ENCODE data around the gene GARIN5A.

Gene GARIN5A

DNA sequence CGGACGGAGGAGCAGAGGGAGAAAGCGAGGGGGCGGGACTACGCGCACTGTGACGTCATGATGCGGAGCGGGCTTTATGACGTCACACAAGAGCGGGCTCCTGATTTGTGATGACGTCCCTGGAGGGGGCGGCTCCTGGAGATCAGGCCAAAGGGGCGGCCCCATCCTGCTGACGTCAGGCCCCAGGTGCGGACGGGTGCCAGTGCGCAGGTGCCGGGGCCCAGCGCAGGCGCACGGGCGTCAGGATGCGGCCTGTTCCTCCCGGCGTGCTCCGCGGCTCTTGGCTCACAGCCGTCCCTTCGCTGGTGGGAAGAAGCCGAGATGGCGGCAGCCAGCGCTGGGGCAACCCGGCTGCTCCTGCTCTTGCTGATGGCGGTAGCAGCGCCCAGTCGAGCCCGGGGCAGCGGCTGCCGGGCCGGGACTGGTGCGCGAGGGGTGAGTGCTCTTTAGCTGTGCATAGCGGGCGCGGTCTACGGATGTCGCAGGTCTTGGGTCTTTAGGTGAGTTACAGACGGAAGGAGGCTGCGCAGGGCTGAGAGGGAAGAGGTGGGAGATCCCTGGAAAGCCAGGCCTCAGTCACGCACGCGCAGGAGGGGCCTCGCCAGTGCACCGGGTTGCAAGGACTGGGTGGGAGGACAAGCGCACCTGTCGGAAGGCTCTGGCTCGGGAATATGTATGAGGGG lies at the start of gene GARIN5A, which contains the start of gene EMC10:
TSS of gene GARIN5A (minus strand) at position 625 of the 683 bp plus-strand sequence. CDS start at position 165, 460 bp downstream.
TSS of gene EMC10 (plus strand) at position 284 of the 683 bp plus-strand sequence. CDS start at position 322, 38 bp downstream.
- DNase-seq (ENCODE audit: low read depth in 1 of 2, low spot score in 1 of 2), result peak; percentile 76 to 88

DNA sequence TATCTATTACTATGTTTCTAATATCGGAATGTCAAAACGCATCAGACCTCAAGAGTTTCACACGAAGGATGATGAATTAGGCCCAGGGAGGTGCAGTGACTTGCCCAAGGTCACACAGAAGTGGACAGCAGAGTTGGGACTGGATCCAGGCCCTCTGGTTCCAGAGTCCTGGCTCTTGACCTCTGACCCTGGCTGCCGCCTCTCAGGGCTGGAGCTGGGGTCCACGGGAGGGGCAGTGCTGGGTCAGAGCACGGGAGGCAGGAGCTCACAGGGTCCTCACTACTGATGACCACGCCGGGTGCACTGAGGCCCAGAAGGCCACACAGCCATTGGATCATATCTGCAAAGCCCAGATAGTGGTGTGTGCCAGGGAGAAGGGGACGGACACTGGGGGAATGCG lies 46.2 kb upstream of the GARIN5A start:
- DNase-seq (ENCODE audit: low read depth in 1 of 2, low spot score in 1 of 2), result no peak

DNA sequence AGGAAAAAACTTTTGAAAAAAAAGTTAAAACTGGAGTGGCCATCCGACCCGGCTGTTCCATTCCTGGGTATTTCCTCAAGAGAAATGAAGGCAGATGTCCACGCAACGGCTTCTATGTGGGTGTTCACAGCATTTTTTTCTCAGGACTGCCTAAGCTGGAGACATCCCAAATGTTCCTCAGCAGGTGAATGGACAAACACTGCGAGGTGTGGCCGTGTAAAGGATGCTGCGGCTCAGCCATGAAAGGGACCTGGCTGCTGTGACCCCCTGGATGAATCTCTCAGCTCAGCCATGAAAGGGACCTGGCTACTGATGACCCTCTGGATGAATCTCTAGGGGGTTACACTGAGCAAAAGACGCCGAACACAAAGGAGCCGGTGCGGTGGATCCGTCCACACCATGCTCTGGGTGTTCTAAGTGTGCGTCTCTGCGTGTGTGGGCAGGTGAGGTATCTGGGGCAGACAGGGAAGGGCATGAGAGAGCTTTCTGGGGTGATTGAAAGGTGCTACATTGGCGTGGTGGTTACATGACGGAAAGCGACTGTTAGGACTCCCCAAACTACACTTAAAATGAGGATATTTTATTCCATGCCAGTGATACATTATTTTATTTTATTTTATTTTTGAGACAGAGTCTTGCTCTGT lies 44.3 kb upstream of the GARIN5A start:
- DNase-seq (ENCODE audit: low read depth in 1 of 2, low spot score in 1 of 2), result no peak

DNA sequence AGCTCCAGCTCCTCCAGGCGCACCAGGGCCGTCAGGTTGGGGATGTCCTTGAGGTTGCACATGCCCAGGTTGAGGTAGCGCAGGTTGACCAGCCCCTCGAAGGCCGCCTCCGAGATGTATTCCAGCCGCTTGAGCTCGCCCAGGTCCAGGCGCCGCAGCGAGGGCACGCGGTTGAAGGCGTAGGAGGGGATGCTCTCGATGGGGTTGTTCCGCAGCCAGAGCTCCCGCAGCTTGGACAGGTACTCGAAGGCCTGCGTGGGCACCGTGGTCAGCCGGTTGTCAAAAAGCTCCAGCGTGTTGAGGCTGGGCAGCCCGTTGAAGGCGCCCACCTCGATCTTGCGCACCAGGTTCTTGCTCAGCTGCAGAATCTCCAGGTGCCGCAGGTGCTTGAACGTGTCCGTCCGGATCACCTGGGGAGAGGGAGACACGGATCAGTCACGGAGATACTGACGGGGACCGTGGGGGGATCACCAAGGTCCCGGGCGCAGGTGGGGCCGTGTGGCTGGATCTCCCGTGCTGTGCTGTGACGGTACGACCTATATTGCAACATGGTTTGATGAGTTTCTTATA lies 42.4 kb upstream of the GARIN5A start:
- DNase-seq (ENCODE audit: low read depth in 1 of 2, low spot score in 1 of 2), result no peak

DNA sequence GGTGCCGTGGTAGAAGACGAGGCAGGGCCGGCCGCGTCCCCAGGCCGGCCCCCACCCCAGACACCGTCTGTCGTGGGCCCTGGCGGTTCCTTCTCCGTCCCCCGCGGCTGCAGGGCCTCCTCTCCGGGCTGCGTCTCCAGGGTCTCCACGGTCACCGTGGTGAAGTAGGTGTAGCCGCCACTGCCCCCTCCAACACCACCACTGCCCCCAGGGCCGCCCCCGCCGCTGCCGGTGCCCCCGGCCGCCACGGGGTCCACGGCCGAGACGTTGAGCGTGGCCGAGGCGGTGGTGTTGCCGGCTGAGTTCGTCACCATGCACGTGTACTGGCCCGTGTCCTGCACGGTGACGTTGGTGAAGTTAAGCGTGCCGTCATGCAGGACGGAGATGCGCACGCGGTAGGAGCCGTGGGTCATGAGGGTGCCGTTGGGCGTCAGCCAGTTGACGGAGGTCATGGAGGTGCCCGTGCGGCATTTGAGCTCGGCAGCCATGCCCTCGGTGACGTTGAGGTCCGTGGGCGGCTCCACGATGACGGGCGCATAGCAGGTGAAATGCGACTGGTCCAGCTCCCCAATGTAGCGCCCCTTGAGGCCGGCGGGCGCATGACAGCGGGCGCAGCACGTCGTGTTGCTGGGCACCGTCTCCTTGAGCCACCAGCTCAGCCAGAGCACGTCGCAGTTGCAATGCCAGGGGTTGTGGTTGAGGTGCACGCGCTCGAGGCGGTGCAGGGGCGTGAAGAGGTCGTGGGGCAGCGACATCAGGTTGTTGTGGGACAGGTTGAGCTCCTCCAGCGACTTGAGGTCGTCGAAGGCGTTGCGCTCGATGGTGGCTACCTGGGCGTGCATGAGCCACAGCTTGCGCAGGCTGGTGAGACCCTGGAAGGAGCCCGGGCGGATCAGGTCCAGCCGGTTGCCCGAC lies 41.7 kb upstream of the GARIN5A start:
- DNase-seq (ENCODE audit: low read depth in 1 of 2, low spot score in 1 of 2), result no peak

DNA sequence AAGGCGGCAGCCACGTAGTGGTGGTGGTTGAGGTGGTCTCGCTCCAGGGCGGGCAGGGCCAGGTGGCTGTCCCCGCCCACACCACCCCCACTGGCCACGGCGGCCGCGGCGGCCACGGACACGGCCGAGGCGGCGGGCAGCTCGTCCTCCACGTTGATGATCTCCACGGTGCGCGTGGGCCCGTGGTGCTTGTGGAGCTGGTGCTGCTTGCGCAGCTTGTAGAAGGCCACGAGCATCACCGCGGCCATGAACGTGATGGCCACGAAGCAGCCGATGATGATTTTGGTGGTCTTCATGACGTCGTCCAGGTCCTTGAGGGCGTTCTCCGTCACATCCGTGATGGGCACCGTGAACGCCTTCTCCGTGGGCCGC lies 41.0 kb upstream of the GARIN5A start:
- DNase-seq (ENCODE audit: low read depth in 1 of 2, low spot score in 1 of 2), result no peak

DNA sequence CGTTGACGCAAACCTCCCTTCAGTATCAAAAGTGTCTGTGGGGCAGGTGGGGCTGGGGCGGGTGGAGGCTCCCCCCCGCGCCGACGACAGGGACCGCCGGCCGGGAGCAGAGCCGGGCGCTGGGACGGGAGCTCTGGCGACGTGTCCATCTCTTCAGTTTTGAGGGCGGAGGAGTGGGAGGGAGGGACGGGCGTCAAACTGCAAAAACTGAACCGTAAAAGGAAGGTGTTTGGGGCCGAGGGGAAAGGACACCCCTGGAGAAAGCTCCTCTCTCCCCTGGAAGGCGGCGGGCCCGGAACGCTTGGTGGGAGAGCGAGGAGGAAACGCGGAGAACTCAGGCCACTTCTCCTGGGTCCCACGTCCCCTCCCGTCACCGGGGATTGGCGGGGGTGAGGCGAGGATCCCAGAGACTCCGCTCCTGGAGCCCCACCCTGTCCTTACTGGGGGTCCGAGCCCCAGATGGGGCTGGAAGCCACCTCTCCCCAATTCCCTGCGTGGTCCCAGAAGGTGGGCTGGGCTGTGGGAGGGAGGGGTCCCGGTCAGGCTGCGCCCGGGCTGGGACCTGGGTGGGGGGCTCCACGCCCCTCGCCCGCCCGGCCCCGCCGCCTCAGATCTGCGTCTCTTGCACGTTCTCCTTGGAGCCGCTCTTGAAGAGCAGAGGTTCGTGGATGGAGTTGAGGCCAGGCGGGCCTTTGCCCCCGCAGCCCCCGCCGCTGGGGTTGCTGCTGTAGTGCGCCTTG lies 40.5 kb upstream of the GARIN5A start:
- no peak for DNase-seq (ENCODE audit: low read depth in 1 of 2, low spot score in 1 of 2)

DNA sequence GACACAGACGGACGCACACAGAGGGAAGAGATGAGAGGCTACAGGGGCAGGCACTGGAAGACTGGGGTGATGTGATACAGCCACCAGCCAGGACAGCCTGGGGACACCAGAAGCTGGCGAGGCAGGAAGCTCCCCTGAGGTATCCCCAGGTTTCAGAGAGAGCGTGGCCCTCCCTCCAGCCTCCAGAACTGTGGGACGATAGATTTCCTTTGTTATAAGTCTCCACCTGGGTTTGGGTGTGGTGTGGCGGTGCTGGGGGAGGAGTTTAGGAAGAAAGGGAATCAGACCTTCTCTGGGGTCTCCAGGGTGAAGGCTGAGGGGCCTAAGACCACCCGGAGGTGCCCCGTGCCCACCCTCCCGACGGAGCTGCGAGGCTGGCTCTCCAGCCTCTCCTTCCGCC lies 39.8 kb upstream of the GARIN5A start:
- DNase-seq (ENCODE audit: low read depth in 1 of 2, low spot score in 1 of 2), result no peak

DNA sequence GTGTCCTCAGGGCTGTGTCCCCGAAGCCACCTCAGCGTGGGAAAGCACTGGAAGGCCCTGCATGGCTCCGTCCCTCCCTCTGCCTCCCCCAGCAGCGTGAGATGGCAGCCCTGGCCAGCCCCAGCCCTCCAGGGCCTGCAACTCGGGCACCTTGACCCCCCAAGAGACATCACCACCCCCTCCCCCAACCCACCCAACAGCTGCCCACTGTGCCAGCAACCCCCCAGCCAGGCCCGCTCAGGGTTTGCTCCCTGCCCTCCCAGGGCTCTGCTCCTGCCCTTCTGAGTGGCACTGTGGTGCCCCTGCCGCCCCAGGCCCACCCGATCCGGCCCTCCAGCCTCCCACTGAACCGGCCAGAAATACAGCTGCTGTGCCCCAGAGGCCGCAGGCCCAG lies 38.5 kb upstream of the GARIN5A start:
- no peak for DNase-seq (ENCODE audit: low read depth in 1 of 2, low spot score in 1 of 2)

DNA sequence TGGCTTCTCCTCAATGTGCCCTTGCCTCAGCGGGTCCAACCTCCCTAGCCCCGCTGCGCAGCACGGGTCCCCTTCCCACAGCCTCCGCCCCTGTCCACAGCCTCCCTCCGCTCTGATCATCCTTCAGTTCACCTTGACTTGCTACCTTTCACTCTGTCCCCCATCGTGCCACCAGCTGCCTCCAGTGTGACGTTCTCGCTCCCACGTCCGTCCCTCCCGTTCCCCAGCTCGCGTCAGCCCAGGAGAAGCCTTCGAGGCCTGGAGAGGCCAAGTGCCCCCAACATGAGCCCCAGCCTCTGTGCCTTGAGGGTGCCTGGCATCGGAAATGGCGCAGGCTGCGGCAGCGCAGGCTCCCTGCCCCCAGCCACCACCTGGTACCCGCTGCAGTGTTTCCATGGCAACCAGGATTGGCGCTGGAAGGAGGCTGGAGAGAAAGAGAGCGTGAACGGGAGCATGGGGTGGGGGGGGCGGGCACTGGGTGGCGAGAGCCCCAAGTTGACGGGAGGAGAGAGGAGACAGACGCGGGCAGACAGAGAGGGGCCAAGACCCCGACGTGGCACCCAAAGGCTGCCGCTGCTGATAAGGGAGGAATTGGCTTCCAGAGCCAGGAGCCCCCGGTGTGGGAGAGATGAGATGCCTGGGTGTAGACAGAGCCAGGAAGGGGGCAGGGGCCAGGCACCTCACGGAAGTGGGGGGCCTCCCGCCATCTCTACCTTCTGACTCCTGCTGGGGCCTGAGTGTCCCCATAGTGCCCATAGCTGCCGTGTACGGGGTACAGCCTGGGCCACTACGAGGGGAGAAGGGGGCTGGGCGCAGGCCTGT lies 37.9 kb upstream of the GARIN5A start:
- no peak for DNase-seq (ENCODE audit: low read depth in 1 of 2, low spot score in 1 of 2)

DNA sequence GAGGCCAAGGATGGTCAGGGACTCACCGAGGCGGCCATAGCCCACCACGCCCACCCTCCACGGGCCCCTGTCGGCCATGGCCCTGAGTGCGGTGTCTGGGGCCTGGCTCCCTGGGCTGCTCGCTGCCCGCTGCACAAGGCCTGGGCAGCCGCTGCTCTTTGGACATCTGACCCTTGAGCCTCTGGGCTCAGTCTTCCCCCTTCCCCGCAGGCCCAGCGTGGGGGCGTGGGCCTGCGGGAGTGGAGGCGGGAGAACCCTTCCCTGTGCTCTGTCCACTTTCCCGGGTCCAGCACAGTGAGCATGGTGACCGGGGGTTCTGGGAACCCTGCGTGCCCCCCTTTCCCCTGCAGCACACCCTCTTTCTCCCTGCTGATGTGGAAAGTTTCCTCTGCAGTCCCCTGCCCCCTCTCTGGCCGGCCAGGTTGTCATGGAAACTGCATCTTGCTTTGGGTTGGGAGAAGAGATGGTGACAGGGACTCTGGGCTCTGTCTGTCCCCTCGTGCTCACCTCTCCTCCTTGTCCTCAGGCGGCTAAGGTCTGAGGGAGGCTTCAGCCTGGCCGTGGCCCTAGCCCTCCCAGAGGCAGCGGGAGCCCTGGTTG lies 37.2 kb upstream of the GARIN5A start, which contains the start of gene ASPDH:
TSS of gene ASPDH (minus strand) at position 168 of the 600 bp plus-strand sequence. CDS start at position 78, 90 bp downstream.
- no peak for DNase-seq (ENCODE audit: low read depth in 1 of 2, low spot score in 1 of 2)

DNA sequence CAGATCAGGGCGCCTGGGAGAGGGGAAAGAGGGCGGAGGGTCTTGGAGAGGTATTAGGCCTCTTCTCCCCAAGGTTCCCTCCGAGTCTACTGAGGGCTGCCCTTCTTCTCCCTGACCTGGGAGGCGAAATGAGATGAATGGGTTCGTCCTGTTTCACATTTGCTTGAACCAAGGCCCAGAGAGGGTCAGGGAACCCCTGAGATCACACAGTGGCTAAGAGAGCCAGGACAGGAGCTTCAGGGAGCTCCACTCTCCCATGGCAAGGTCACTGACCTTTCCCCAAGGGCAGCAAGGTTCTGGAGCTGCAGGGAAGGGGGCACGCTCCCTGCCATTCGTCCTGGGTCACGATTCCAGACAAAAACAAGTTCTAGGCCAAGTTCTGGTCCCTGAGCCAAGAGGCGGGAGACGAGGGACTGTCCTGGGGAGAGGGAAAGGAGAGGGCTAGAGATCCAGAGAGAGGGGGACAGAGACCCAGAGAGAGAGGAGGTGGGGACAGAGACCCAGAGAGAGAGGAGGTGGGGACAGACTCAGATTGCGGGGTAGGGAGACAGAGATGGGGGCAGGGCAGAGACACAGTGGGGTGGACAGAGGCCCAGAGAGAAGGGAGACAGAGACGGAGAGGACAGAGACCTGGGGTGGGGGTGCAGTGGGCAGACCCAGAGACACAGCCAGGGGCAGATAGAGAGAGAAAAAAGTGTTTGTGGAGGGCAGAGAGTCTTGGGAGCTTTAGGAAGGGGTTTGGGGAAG lies 36.5 kb upstream of the GARIN5A start:
- DNase-seq (ENCODE audit: low read depth in 1 of 2, low spot score in 1 of 2), result no peak

DNA sequence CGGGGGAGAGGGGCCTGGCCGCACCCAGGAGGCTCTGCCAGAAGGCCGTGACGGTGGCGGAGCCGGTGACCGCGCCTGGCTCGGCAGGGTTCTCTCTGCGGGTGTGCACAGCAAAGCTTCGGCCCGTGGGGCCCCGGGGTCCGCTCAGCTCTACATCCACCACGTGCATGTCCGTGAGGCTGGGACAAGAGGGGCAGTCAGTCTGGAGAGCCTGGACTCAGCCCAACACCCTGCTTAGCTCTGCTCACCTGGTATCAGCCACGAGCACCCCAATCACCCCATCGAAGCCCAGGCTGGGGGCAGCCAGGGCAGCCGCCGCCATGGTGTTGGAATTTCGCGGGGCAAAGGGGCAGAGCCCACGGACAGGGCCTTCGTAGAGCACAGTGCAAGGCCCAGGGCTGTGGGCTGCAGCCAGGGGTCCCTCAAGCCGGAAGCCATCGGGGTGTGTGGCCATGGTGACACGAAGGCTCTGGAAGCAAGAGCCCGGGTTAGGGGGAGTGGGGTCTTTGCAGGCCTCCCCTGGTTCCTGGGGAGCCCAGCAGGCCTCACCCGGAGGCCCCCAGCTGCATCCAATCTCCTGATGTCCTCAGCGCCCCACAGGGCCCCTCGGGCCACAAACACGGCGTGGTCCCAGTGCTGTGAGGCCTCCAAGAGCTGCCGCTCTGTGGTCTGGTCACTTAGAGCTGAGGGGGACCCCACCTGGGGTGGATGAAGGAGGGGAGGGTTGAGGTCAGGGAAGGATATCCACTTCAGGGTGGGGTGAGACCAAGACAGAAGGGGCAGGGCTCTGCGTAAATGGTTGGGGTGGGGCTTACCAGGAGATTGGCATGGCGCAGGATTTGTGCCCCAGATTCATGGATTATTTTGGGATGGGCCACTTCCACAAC lies 35.7 kb upstream of the GARIN5A start:
- DNase-seq (ENCODE audit: low read depth in 1 of 2, low spot score in 1 of 2), result no peak

DNA sequence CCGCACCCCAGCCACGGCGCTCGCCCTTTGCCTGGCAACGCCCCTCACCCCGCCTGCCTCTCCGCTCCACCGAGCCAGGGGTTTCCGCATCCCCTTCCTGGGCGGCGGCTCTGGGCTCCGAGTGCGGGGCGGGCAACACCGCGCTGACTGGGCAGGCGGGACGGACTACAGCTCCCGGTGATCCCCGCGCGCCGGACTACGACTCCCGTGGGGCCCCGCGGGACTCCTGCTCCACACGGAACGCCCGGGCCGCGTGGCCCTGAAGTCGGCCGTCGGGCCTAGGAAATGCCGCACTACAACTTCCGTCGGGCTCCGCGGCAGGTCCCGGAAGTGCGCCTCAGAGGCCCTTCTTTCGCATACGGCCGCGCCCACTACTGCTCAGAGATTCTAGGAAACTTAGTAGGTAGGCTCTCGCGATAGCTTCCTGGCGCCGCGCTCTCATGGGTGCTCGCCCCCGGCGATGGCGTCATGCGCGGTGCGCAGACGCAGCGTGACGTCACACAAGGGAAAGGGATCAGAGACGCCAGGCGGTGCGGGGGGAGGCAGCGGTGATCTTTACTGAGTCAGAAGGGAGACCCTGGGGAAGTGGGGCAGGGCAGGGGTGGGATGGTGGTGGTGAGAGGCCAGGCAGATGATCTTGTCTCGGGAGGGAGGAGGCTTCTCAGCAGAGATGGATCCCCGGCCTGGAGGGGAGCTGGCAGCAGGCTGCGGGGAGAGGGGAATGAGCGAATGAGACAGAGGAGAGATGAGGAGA lies 34.6 kb upstream of the GARIN5A start, which contains the start of gene JOSD2:
TSS of gene JOSD2 (minus strand) at position 123 of the 754 bp plus-strand sequence. CDS start 760 bp downstream, outside the sequence.
- DNase-seq (ENCODE audit: low read depth in 1 of 2, low spot score in 1 of 2), result peak; percentile 93 to 95

DNA sequence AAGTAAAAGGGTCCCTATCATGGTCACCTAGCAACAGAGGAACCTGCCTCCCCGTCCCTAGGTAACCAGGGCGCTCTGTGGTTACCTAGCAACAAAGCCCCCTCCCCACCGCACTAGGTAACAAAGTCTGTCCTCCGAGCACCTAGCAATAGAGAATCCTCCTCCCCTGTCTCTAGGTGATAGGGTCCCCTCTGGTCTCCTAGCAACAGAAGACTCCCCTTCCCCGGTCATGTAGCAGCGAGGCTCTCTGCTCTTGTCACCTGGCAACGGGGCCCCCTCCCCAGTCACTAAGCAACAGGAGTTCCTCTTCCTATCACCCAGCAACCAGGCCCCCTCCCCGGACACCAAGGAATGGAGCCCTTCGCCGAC lies 34.0 kb upstream of the GARIN5A start:
- no peak for DNase-seq (ENCODE audit: low read depth in 1 of 2, low spot score in 1 of 2)

DNA sequence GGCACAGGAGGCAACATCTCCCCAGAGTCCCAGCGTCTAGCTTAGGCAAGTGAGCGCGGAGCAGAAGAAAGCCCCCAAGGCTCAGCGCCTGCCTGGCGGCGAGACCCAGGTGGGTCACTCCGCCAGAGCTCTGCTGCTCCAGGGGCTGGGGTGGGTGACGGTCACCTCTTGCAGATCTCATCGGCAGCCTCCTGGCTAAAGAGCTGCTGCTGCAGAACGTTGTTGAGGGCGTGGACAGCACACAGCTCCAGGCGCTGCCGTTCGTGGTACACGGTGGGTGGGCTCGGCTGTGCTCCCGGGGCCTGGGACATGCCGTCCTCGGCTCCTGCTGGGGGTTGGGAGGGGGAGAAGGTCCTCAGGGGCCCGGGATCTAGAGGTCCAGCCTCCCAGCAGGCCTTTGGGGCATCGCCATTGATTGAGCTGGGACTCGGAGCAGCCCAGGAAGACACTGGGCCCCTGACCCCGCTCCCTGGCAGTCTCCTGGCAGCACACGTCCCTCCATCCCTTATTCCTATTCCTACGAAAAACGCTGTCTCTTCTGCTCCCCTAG lies 33.5 kb upstream of the GARIN5A start:
- no peak for DNase-seq (ENCODE audit: low read depth in 1 of 2, low spot score in 1 of 2)

DNA sequence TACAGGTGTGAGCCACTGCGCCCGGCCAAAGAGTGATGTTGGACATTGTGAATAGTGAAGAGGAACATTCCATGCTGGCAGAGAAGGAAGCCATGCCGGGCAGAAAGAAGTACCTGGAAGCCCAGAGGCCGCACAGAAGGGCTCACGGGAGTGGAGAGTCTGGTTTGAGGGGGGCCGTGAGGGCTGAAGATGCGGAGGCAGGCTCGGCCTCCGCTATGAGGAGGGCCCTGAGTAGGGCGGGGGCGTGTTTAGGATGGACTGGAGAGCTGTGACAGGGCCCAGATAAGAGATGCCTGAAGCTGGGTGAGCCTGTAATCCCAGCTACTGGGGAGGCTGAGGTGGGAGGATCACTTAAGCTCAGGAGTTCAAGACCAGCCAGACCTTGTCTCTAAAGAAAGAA lies 32.7 kb upstream of the GARIN5A start:
- no peak for DNase-seq (ENCODE audit: low read depth in 1 of 2, low spot score in 1 of 2)

Data from activated T-helper 1 cell treated with anti-CD3 and anti-CD28 coated beads, Interleukin-2, amount 50 U/mL, for 16 hours (primary cell).